ENCODE measurements around the gene DOC2A.

DNA sequence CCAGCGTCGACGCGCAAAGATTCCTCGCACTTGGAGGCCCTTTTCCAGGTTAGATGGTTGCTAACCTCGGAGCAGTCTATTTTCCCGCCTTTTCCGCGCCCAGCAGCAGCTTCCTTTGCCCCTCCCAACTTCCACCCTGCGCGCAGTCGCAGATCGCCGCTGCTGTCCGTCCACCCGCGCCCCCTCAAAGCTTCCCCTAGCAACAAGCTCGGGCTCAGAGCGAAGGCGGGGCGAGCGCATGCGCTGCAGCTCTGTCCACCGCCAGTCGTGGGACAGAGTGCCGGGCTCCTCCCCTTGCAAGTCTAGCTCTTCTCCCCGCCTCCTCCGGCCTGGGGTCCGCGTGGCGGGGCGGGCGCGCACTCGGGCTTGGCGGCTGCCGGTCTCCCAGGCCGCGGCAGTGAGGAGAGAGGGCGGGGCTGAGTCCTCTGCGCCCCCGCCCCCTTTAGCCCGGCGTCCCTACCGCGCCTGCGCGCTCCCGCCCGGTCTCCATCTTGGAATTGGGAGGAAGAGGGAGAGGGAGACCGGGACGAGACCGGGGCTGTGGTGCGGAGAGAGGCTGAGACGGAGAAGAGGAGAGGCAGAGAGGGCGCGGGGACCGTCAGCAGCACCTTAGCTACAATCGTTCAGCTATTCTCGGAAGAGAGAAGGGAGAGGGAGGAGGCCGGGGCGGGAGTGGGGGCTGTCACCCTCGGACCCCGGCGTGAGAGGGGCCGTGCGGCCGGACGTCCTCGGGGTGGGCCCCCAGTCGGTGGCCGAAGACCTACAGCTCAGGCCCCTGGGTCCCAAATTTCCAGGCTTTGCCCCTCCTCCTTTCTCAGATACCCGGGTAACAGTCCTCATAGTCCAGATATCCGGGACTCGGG lies 37.2 kb downstream of the DOC2A start, which contains the start of gene TAOK2:
- TF ChIP-seq POLR2A (IDR thresholded peaks at IDR 0.05), result peak; percentile 71
- TF ChIP-seq, protein P1, sequence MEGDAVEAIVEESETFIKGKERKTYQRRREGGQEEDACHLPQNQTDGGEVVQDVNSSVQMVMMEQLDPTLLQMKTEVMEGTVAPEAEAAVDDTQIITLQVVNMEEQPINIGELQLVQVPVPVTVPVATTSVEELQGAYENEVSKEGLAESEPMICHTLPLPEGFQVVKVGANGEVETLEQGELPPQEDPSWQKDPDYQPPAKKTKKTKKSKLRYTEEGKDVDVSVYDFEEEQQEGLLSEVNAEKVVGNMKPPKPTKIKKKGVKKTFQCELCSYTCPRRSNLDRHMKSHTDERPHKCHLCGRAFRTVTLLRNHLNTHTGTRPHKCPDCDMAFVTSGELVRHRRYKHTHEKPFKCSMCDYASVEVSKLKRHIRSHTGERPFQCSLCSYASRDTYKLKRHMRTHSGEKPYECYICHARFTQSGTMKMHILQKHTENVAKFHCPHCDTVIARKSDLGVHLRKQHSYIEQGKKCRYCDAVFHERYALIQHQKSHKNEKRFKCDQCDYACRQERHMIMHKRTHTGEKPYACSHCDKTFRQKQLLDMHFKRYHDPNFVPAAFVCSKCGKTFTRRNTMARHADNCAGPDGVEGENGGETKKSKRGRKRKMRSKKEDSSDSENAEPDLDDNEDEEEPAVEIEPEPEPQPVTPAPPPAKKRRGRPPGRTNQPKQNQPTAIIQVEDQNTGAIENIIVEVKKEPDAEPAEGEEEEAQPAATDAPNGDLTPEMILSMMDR (IDR thresholded peaks at IDR 0.05), result peak in 2 of 4 experiments; percentile 31 to 34
